MM.1S (cell line): ENCODE results near the gene YPEL2.
"Not testable (repeated sequence)": the region's sequence is repeated elsewhere in the genome, so short reads cannot be mapped to it uniquely, and the experiment has no call there.

Source experiments
- DNase-seq: peaks from one replicate; pipeline ENCODE4 v3.0.0-alpha.2; 2015
- H2AFZ ChIP-seq: fragments of 300-600 bp; sonication (generic); 2 replicates; pipeline ENCODE4 v1.6.0; 2016; ENCODE audit warnings: antibody characterized with exemption, low read length
- H3F3A ChIP-seq: fragments of 300-600 bp; sonication (generic); 2 replicates; pipeline ENCODE4 v1.6.1; 2016; ENCODE audit warnings: mild to moderate bottlenecking, antibody characterized with exemption, low read length, moderate library complexity, mixed read lengths; ENCODE audit not compliant: insufficient read depth
- H3K27ac ChIP-seq: fragments of 300-600 bp; sonication (generic); 2 replicates; pipeline ENCODE4 v1.5.1; 2016; ENCODE audit warnings: mild to moderate bottlenecking, low read length
- H3K27me3 ChIP-seq: fragments of 300-600 bp; sonication (generic); replicated peaks from 2 replicates; pipeline ENCODE4 v1.6.0; 2016; ENCODE audit warnings: low read length; ENCODE audit not compliant: insufficient read depth
- H3K36me3 ChIP-seq: fragments of 300-600 bp; sonication (generic); replicated peaks from 2 replicates; pipeline ENCODE4 v1.6.1; 2016; ENCODE audit warnings: mild to moderate bottlenecking, low read length, mixed read lengths; ENCODE audit not compliant: insufficient read depth
- H3K4me1 ChIP-seq: fragments of 300-600 bp; sonication (generic); 2 replicates; pipeline ENCODE4 v1.6.1; 2016; ENCODE audit warnings: low read length, mixed read lengths
- H3K4me2 ChIP-seq: fragments of 300-600 bp; sonication (generic); 2 replicates; pipeline ENCODE4 v1.6.0; 2016; ENCODE audit warnings: low read depth, low read length
- H3K4me3 ChIP-seq: fragments of 300-600 bp; sonication (generic); 2 replicates; pipeline ENCODE4 v1.5.1; 2016; ENCODE audit warnings: low read length, mixed read lengths
- H3K79me2 ChIP-seq: fragments of 300-600 bp; sonication (generic); 2 replicates; pipeline ENCODE4 v1.6.1; 2016; ENCODE audit warnings: mixed run types, low read length, mixed read lengths
- H3K9ac ChIP-seq: fragments of 300-600 bp; sonication (generic); 2 replicates; pipeline ENCODE4 v1.6.1; 2016; ENCODE audit warnings: low read length, mixed read lengths
- H3K9me2 ChIP-seq: fragments of 300-600 bp; sonication (generic); replicated peaks from 2 replicates; pipeline ENCODE4 v1.6.1; 2016; ENCODE audit warnings: mild to moderate bottlenecking, low read length, mixed read lengths; ENCODE audit not compliant: insufficient read depth
- H3K9me3 ChIP-seq: fragments of 300-600 bp; sonication (generic); replicated peaks from 2 replicates; pipeline ENCODE4 v1.6.1; 2016; ENCODE audit warnings: mild to moderate bottlenecking, low read length, mixed read lengths; ENCODE audit not compliant: insufficient read depth
- H4K20me1 ChIP-seq: fragments of 300-600 bp; sonication (generic); 2 replicates; pipeline ENCODE4 v1.6.1; 2016; ENCODE audit warnings: mild to moderate bottlenecking, low read length, moderate library complexity, mixed read lengths; ENCODE audit not compliant: insufficient read depth
- CTCF ChIP-seq: fragments of 300-600 bp; sonication (generic); IDR thresholded peaks from 2 replicates; pipeline ENCODE4 v1.5.1; 2016; ENCODE audit warnings: antibody characterized with exemption, low read length, mixed read lengths
- EZH2 ChIP-seq: fragments of 300-600 bp; sonication (generic); optimal IDR thresholded peaks from 2 replicates; pipeline ENCODE3; 2017; ENCODE audit warnings: low read depth, mild to moderate bottlenecking, antibody characterized with exemption, low read length, mixed read lengths
- EZH2phosphoT487 ChIP-seq: fragments of 300-600 bp; sonication (generic); IDR thresholded peaks from 2 replicates; pipeline ENCODE4 v1.6.1; 2018; ENCODE audit warnings: antibody characterized with exemption, low read length

Gene YPEL2

GRCh38 chr17:59311051-59311468 is 20.4 kb upstream of the YPEL2 start:
- 0 out of 2 replicates have a peak overlapping the region, but pooled peaks have one; percentile 21 for H2AFZ ChIP-seq

GRCh38 chr17:59311521-59311920 is 19.9 kb upstream of the YPEL2 start:
- not testable (repeated sequence) for H3K36me3 ChIP-seq

More at GRCh38 chr17:59311051-59311468, 20.4 kb upstream of the YPEL2 start:
- DNase-seq, result peak; percentile 72
- Histone ChIP-seq H4K20me1 (no peaks in the 10 kb centered on the region), H3K27me3 (no peaks in the 10 kb centered on the region), H3K36me3 (no peaks in the 10 kb centered on the region), H3K4me2 (no peak overlapping the region), H3K9me2 (no peaks in the 10 kb centered on the region), H3K4me1 (0 out of 2 replicates have a peak, but pooled peaks cover 4% of the 10 kb centered on the region), H3K79me2 (no peaks in the 10 kb centered on the region), H3K4me3 (no peak overlapping the region), H3K27ac (no peak overlapping the region), H3F3A (no peaks in the 10 kb centered on the region), H3K9ac (no peak overlapping the region), H3K9me3 (no peaks in the 10 kb centered on the region)
- no peak for TF ChIP-seq EZH2phosphoT487
- peak; percentile 83 for TF ChIP-seq CTCF

GRCh38 chr17:59315866-59316265 is 15.6 kb upstream of the YPEL2 start:
- Histone ChIP-seq H3K4me1 (0 out of 2 replicates have a peak, but pooled peaks cover 4% of the 10 kb centered on the region), H3F3A (no peaks in the 10 kb centered on the region), H3K4me2 (no peak overlapping the region), H3K27ac (no peak overlapping the region), H4K20me1 (no peaks in the 10 kb centered on the region), H3K9me2 (no peaks in the 10 kb centered on the region), H3K36me3 (no peaks in the 10 kb centered on the region), H3K4me3 (no peak overlapping the region), H3K27me3 (no peaks in the 10 kb centered on the region), H2AFZ (no peak overlapping the region), H3K9me3 (no peaks in the 10 kb centered on the region), H3K79me2 (no peaks in the 10 kb centered on the region), H3K9ac (no peak overlapping the region)
- DNase-seq, result no peak
- TF ChIP-seq EZH2phosphoT487 (no peak), EZH2 (no peak), CTCF (no peak)

More at GRCh38 chr17:59311521-59311920, 19.9 kb upstream of the YPEL2 start:
- DNase-seq, H3K27me3 ChIP-seq, H3K4me1 ChIP-seq, H3K79me2 ChIP-seq, H4K20me1 ChIP-seq, H3F3A ChIP-seq, H3K4me2 ChIP-seq, H3K9me2 ChIP-seq, H3K9me3 ChIP-seq, H3K9ac ChIP-seq, H3K27ac ChIP-seq, H3K4me3 ChIP-seq: not testable (repeated sequence)
- 0 out of 2 replicates have a peak overlapping the region, but pooled peaks have one; percentile 21 for H2AFZ ChIP-seq

GRCh38 chr17:59327121-59327980 is 4.1 kb upstream of the YPEL2 start:
- Histone ChIP-seq H2AFZ (no peak overlapping the region), H3K4me2 (no peak overlapping the region), H3K4me3 (no peak overlapping the region), H3K36me3 (no peaks in the 10 kb centered on the region), H3K79me2 (peaks cover under 1% of the 10 kb centered on the region; the same call in 1 of the 2 replicates), H3K9me3 (no peaks in the 10 kb centered on the region), H3K27me3 (no peaks in the 10 kb centered on the region), H3K9ac (no peak overlapping the region), H3K4me1 (peaks cover 20% of the 10 kb centered on the region), H3F3A (peaks cover 19% of the 10 kb centered on the region), H3K9me2 (no peaks in the 10 kb centered on the region), H3K27ac (no peak overlapping the region), H4K20me1 (no peaks in the 10 kb centered on the region)
- TF ChIP-seq CTCF (no peak), EZH2phosphoT487 (no peak), EZH2 (no peak)
- DNase-seq, result no peak
